Measurements from ENCODE around the gene CCM2.
"Not testable (repeated sequence)": the region's sequence is repeated elsewhere in the genome, so short reads cannot be mapped to it uniquely, and the experiment has no call there.

Gene CCM2

DNA sequence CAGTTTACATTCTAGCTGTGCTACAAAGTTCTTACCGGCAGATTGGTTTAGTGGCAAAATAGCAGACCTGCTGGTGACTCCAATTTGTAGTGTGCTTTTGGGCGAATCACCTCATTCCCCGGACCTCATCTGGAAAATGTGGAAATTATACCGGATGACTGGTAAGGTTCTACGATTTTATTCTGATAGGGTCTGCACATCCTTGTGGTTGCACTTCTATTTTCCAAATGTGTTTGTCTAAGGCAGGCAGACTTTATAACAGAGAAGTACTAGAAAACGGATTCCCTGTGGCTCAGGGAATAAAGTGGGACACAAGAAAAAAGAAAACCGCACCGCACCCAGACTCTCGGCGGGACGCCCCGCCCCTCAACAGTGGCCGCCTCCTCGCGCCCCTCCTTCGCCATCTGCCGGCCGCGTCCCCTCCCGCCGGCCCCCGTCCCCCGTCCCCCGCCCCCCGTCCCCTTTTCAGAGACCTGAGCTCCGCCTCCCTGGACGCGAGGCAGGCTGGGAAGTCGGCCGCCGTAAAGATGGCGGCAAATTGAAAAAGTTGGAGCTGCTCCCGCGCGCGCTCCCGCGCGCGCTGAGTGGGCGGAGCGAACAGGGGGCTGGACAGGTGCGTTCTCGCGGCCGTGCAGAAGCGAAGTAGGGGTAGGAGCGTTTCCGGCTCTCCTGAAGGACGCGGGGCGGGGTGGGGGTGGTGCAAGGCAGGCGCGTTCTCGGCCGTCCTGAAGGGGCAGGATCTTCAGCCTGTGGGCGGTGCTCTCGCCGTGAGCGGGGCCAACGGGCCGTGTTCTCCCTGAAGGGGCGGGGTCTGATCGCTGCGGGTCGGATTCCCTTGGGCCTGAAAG lies 532 bp upstream of the CCM2 start:
- DNase-seq (ENCODE audit: low read depth, low spot score): peak; percentile 97

DNA sequence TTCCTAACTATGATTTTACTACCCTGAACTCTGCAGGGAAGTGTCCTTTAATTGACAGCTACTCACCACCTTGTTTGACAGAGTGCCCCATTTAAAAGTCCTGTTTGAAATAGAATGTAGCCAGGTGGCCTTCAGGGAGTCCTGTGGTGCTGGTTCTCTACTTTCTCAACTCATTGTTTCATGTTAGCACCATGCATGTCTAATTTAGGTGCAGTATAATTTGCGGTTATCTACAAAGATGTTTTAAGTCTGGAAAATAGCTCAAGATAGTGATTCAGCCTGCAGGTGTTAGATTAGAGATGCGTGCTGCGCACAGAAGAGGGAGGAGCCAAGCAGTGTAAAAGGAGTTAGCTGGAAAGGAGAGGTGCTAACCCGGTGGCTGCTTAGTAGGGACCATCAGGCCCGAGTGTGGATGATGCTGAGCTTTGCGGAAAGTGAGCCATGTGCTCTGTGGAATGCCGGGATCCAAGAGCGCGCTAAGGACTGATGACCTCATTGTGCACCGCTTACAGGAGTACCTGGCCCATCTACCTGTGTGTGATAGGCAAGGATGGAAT lies 1.2 kb downstream of the CCM2 start:
- DNase-seq (ENCODE audit: low read depth, low spot score): no peak

DNA sequence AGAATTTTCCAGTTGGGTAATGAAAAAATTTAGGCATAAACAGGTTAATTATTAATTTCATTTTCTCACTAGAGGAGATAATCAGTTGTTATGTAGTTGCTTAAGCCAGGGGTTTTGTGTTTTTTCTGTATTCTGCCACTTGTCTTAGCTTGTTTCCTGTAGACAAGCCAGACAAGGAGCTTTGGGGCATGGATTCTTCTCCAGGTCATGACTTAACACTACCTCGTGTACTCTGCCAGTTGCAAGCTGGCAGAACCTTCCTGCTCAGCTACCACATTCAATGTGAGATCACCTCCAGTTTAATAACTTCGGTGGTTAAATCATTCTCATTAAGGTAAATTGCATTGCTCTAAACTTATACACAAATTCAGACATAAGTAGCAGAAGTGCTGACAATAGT lies 1.8 kb downstream of the CCM2 start:
- no peak for DNase-seq (ENCODE audit: low read depth, low spot score)

DNA sequence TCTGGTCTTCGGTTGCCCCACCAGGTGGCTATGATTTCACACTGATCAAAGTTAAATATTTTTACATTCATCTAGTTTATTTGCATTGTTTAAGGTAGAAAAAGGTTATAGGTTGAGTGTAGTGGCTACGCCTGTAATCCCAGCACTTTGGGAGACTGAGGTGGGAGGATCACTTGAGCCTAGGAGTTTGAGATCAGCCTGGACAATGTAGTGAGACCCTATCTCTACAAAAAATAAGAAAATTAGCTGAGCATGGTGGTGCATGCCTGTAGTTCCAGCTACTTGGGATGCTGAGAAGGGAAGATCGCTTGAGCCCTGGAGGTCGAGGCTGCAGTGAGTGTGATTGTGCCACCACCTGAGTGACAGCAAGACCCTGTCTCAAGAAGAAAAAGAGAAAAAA lies 3.8 kb downstream of the CCM2 start:
- DNase-seq (ENCODE audit: low read depth, low spot score): no peak

DNA sequence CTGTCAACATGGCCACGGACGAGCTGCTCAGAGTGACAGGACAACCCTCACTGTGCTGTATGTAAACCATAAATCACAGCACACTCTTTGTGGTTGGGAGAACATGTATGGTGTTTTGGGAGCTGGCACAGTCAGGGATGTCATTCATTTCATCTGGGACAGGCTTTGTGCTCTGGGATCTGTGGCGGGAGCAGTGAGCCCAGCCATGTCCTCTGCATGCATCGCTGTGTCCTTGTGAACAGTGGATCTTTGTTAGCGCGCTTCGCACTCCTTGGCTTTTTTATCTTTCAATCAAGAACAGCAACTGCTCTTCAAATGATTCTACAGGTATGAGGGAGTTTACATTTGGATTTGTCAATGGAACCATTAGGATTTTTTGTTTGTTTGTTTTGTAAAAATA lies 7.1 kb downstream of the CCM2 start:
- DNase-seq (ENCODE audit: low read depth, low spot score): no peak

DNA sequence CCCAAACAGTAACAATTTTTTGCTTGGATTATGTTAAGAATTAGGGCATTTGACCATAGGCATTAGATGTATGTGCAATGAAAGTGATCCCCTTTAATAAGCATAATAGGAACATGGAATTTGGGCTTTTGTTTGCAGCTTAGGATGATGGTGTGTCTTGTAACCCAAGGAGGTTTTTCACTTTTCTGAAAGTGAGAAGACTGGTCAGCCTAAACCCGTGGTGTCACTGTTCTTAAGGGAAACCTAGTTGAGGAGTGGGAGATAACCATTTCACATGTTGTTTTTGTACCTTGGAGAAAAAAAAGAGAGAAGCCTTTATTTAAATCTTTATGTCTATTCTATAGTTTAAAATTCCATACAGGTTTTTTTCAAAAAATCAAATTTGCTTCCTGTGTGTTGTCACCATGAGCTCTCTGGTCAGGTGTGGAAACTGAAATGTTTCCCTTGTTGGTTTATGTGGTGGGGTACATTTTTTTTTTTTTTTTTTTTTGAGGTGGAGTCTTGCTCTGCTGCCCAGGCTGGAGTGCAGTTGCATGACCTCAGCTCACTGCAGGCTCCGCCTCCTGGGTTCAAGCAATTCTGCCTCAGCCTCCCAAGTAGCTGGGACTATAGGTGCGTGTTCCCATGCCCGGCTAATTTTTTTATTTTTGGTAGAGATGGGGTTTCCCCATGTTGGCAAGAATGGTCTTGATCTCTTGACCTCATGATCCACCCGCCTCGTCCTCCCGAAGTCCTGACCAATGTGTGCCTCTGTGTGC lies 7.7 kb downstream of the CCM2 start:
- DNase-seq (ENCODE audit: low read depth, low spot score): no peak

DNA sequence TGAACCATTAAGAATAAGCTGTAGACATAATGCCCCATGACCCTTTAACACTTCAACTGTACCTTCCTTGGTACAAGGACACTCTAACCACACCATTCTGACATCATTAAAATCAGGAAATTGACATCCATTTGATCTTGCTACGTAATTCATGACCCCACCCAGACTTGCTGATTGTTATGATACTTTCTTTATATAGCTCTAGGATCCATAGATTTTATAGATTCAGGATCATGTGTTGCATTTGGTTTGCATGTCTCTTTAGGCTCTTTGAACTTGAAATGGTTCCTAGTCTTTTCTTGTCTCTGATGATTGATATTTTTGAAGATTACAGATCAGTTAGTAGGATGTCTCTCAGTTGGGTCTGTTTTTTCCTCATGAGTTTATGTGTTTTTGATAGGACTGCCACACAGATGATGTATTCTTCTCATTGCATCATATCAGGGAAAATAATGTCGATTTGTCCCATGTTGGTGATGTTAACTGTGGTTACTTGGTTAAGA lies 13.5 kb downstream of the CCM2 start:
- no peak for DNase-seq (ENCODE audit: low read depth, low spot score)

DNA sequence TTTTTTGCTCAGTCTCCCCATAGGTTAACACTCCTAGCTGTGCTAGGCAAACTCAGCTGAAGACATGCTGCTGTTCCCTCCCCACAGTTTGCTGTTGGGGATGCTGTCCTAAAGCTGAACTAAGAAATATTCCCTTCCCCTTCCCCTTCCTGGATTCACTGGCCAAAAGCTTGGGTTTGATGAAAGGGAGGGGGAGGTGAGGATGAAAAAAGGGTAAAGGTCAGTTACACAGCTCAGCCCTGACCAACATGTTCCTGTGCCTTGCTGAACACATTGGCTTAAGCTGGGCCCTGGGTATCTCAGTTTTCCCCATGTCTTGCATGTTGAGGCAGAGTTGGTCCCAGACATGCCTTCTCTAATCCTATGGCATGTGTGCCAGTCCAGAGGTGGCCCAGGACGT lies 15.3 kb downstream of the CCM2 start:
- DNase-seq (ENCODE audit: low read depth, low spot score): no peak

DNA sequence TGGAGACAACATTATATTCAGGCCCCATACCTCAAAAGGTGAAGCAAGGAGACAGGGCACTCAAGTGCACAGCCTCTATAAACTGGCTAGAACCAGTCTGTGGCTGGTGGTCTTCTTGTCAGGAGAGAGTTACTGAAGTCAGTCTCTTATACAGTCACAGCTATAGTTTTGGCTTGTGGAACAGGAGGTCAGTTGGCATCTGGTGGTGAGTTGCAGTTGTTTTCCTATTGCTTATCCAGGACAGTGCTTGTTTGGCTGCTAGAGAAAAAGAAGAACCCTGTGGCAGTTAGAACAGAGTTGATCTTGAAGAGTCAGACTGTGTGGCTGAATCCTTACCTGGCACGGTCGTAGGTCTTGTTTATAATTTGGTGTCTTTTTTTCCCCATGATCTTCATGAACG lies 17.3 kb downstream of the CCM2 start:
- DNase-seq (ENCODE audit: low read depth, low spot score): no peak

DNA sequence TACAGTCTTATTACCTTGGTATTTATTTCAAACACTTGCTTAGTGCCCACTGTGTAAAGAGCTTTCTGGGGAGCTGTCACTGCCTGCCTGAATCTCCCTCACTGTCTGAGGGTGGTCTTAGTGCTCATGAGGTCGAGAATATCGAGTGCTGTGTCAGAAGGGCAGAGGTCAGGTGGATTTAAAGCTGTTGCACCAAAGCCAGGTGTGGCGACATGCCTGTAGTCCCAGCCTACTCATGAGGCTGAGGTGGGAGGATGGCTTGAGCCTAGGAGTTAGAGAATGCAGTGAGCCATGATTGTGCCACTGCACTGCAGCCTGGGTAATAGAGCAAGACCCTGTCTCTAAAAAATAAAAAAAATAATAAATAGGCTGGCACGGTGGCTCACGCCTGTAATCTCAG lies 20.9 kb downstream of the CCM2 start:
- no peak for DNase-seq (ENCODE audit: low read depth, low spot score)

DNA sequence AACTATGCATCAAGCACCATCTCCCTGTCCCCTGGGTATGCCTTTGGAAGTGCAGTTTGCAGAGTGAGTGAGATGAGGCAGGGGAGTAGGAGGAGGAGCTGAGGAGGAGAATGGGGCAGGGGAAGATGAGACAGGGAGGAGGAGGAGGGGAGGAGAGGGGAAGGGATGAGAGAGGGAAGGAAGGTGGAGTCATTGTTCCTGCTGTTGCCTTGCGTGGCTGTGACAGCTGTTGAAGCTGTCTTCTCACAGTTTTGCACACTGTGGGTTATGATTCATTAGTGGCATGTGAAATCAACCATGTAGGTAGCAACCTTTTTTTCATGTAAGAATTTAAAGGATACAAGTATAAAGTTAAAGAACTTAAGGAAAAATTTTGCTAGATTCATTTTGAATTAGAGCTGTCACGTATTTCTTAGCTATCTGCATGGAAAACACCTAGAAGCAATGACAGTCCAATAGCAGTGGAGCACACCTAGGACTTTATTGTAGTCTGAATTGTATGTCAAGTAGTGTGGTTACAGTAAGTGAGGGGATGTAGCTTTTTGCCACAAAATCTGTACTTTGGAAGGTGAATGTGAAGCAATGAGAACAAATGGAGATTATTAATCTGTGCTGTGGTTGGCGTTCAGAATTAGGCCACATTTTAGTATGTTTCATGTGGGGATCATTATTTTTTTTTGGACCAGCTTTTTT lies 21.7 kb downstream of the CCM2 start:
- no peak for DNase-seq (ENCODE audit: low read depth, low spot score)

DNA sequence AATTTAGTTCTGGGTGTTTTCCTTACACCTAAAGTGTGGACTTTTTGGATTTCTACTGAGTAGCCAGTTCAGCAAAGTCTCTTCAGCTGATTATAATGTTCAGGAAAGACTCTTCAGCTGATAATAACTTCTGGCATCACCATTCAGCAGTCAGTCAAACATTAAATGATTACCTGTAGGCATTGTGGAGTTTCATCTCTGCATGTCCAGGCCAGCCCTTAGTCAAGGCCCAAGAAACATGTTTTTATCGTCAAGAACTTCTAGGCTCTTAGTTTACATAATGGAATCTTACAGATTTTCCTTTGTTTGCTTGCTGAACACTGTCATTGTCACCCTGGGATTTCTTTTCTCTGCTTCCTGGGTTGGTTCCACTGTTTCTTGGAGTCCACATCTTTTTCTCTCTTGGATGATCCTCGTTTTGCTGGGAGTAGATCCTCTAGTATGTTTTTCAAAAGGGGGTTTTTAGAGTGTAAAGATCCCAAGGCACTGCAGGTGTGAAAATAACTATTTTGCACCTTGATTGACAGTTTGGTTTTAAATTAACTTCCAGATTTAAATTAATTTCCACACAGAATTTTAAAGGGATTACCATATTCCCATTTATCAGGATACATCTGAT lies 24.2 kb downstream of the CCM2 start:
- DNase-seq (ENCODE audit: low read depth, low spot score): no peak

DNA sequence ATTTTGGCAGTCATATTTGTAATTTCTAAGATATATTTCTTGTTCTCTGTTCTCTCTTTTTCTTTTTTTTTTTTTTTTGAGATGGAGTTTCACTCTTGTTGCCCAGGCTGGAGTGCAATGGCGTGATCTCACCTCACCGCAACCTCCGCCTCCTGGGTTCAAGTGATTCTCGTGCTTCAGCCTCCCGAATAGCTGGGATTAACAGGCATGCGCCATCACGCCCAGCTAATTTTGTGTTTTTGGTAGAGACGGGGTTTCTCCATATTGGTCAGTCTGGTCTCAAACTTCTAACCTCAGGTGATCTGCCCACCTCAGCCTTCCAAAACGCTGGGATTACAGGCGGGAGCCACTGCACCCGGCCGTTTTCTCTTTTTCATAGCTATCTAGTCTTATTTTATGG lies 25.5 kb downstream of the CCM2 start:
- DNase-seq (ENCODE audit: low read depth, low spot score): not testable (repeated sequence)

DNA sequence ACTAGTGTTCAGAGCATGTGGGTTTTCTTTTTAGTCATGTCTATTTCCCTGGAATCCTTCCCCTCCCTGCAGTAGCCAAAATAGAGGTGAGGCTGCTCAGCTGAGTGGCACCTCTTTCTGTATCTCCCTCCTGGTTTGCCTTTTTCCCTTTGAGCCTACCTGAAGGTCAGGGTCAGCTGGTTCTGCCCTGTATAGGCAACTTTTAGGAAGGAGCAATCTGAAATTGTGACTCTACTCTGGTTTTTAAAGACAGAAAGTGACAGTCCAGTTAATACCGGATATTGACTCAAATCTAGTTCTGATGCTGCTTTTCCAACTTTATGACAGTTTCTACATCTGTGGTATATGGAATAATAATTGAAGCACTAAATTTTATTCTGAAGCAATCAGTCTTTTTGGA lies 26.0 kb downstream of the CCM2 start:
- DNase-seq (ENCODE audit: low read depth, low spot score): no peak

DNA sequence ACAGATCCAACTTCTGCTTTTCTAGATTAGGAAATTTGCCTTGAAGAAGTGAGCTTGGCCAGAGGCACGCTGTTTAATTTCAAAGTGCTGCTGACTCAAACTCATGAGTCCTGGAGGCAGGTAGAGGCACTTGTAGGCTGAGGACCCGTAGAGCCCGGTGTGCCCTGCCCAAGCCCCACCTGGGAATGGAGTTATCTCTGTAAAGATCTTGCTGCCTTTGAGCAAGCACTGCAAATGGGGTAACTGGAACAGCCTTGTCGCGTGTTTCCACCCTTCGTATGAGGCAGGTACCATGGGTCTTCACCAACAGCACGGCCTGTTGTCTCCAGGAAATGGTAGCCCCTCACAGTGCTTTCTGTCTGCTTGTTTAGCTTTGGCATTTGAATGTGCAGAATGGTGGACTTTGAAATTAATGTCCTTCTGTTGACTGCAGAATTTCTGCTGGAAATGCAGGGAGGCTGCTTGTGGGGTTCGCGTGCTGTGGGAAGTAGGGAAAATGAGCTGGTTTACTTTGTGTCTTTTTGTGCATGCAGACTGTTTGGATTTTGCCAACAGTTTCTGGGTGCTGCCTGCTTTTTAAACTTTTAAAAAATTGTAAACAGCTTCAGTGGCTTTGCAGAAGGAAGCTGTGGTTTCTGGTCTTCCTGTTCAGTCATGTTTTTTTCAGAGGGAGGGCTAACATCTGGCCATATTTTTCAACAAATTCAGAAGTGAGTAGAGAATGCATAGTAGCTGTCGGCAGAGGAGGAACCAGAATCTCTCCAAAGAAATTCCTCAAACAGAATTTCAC lies 27.2 kb downstream of the CCM2 start:
- DNase-seq (ENCODE audit: low read depth, low spot score): no peak

DNA sequence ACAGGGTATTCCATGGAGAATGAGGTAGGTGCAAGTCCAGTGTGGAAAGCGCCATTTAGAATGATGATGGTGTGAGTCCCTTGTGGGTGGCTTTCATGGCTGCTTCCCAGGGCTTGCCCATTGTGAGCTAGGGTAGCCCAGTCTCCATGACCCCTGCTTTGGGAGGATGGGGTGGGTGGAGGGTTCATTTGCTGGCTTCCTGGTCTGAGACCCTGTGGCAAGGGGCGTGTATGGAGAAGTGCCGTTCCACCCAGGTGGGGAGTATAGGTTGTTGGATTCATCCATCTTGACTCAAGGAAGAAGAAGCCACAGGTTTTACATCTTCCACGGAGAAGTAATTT lies 27.7 kb downstream of the CCM2 start:
- no peak for DNase-seq (ENCODE audit: low read depth, low spot score)

DNA sequence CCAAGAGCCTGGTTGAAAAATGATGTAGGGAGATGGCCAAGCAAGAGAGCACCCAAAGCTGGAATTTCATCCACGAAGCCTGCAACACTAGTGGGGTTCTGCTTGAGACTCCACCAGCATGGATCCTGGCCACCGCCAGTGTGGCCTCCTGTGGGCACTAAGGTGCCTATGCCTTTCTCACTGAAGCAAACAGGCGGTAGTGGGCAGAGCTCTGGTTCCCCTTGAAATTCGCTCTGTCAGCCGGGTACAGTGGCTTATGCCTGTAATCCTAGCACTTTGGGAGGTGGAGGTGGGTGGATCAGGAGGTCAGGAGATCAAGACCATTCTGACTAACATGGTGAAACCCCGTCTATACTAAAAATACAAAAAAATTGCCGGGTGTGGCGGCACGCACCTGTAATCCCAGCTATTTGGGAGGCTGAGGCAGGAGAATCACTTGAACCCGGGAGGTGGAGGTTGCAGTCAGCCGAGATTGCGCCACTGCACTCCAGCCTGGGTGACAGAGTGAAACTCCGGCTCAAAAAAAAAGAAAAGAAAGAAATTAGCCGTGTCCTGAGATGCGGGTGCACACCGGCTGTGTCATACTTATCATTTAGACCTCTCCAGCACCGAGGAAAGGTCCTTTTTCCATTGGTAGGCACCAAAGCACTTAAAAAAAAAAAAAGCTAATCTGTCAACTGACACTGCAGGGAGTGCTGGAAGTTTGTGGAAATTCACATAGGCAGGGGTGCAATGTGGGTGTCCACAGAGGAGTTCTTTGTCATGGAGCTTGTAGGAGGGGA lies 28.3 kb downstream of the CCM2 start:
- no peak for DNase-seq (ENCODE audit: low read depth, low spot score)

DNA sequence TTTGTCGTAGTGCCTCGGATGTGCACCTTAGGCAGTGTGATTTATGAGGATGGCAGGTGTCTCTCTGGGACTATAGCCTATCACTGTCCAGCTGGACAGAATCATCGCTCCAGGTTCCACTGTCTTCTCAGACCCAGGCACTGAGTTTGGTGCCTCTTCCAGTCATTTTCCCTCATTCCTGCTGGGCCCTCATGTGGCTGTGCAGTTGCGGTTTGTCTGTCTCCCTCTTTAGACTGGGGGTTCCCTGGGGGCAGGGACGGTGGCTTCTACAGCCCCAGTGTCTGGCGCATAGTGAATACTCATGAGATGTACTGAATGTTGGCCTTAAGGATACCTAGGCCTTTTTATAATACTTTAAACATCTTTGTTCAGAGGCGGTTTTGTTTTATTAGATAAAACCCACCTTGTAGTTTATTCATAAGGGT lies 28.9 kb downstream of the CCM2 start:
- DNase-seq (ENCODE audit: low read depth, low spot score): no peak

DNA sequence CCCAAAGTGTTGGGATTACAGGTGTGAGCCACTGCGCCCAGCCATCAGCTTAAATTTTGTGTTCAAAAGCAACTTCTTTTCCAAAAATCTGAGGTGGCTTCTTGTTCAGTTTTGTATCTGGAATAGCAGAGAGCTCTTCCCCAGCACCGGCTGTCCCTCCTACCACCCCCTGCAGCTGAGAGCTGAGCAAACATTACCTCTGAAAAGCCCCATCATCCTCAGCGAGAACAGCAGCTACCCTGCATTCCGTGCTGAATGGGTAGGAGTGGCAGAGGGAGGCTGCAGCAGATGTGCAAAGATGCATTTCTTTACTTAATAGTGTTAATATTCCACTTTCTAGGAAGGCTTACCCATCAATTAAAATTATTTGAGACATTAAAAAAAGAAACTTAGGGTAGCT lies 31.8 kb downstream of the CCM2 start:
- no peak for DNase-seq (ENCODE audit: low read depth, low spot score)

DNA sequence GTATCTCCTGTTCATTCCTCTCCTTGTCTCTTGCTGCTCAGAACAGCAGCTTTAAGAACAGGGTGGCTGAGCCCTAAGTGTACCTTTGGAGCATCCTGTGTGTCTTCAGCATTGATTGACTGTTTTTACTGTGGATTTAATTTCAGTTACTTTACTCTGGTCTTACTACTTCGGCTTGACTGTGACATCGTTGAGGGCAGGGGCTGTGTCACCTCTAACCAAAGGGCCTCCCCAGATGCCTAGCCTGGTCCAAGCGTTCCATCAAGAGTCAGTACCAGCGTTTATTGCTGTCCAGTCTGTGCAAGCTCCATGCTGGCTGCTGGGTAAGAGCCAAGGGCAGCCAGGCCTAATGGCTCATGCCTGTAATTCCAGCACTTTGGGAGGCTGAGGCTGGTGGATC lies 32.4 kb downstream of the CCM2 start:
- no peak for DNase-seq (ENCODE audit: low read depth, low spot score)
